Renal pelvis (tissue), 12 donors: ENCODE data around the gene TUT1. TPM values are rescaled to one million over a fixed set of nuclear protein-coding genes. Genes with fewer than 3 reads are reported as not detected.
A peak's percentile ranks its signal among the peaks of the same experiment; 100 is the strongest.
"Not testable (repeated sequence)": the region's sequence is repeated elsewhere in the genome, so short reads cannot be mapped to it uniquely, and the experiment has no call there.

Source experiments
- DNase-seq: peaks from one replicate; pipeline ENCODE4 v3.0.0-alpha.2; 2013
- long read RNA-seq, 16 experiments: transcript quantifications; one replicate each; lab custom pipeline, GENCODE V29; 2026
- polyA plus RNA-seq, 3 donors: library from polyadenylated mRNA; unstranded; fragments of 120-200 nt; gene quantifications; one replicate each; pipeline ENCODE4 v1.2.1, GENCODE V29; 2013; ENCODE audit not compliant: insufficient read length in 3 of 3

Gene TUT1
- polyA plus RNA-seq = 10 to 100 TPM; 22.1 to 30.2 (median 25.6) TPM
- long read RNA-seq, donor 1, partial matches to known transcripts = 0 of 3 reads
- long read RNA-seq, donor 1, other reads (novel, unspliced or antisense) = 0 of 3 reads
- long read RNA-seq, donor 2, transcript TUT1-202 (9 exons, 2,826 nt) = major isoform, 7 of 9 reads
- long read RNA-seq, donor 2, partial matches to known transcripts = 0 of 9 reads
- long read RNA-seq, donor 2, other reads (novel, unspliced or antisense) = 0 of 9 reads
- long read RNA-seq, donor 3, partial matches to known transcripts = 0 of 6 reads
- long read RNA-seq, donor 3, other reads (novel, unspliced or antisense) = 0 of 6 reads
- long read RNA-seq, donor 4, partial matches to known transcripts = 0 of 1 reads
- long read RNA-seq, donor 4, other reads (novel, unspliced or antisense) = 0 of 1 reads
- long read RNA-seq, donor 5, partial matches to known transcripts = 0 of 4 reads
- long read RNA-seq, donor 5, other reads (novel, unspliced or antisense) = 0 of 4 reads
- long read RNA-seq, donor 6, transcript TUT1-202 (9 exons, 2,826 nt) = major isoform, 8 of 11 reads
- long read RNA-seq, donor 6, partial matches to known transcripts = 0 of 11 reads
- long read RNA-seq, donor 6, other reads (novel, unspliced or antisense) = 0 of 11 reads
- long read RNA-seq, donor 7, transcript TUT1-202 (9 exons, 2,826 nt) = major isoform, 6 of 6 reads
- long read RNA-seq, donor 7, partial matches to known transcripts = 0 of 6 reads
- long read RNA-seq, donor 7, other reads (novel, unspliced or antisense) = 0 of 6 reads
- long read RNA-seq, donor 8, partial matches to known transcripts = 0 of 3 reads
- long read RNA-seq, donor 8, other reads (novel, unspliced or antisense) = 0 of 3 reads
- long read RNA-seq, donor 9, partial matches to known transcripts = 0 of 5 reads
- long read RNA-seq, donor 9, other reads (novel, unspliced or antisense) = 0 of 5 reads
- long read RNA-seq, donor 10, transcript TUT1-202 (9 exons, 2,826 nt) = major isoform, 5 of 5 reads
- long read RNA-seq, donor 10, partial matches to known transcripts = 0 of 5 reads
- long read RNA-seq, donor 10, other reads (novel, unspliced or antisense) = 0 of 5 reads
- long read RNA-seq, donor 11, partial matches to known transcripts = 0 of 1 reads
- long read RNA-seq, donor 11, other reads (novel, unspliced or antisense) = 0 of 1 reads
- long read RNA-seq, donor 12, partial matches to known transcripts = 0 of 9 reads
- long read RNA-seq, donor 12, other reads (novel, unspliced or antisense) = 0 of 9 reads
- long read RNA-seq, donor 13, partial matches to known transcripts = 0 of 6 reads
- long read RNA-seq, donor 13, other reads (novel, unspliced or antisense) = 0 of 6 reads
- long read RNA-seq, donor 14 = 0 reads
- long read RNA-seq, donor 15, transcript TUT1-202 (9 exons, 2,826 nt) = major isoform, 5 of 11 reads
- long read RNA-seq, donor 15, partial matches to known transcripts = 0 of 11 reads
- long read RNA-seq, donor 15, other reads (novel, unspliced or antisense) = 0 of 11 reads
- long read RNA-seq, donor 16, partial matches to known transcripts = 0 of 3 reads
- long read RNA-seq, donor 16, other reads (novel, unspliced or antisense) = 0 of 3 reads

GRCh38 chr11:62591448-62592145, at the start of gene TUT1:
Gene TUT1, minus strand, starts transcription at chr11:62591523. Its CDS starts 38 bp downstream, at chr11:62591485.
- DNase-seq = peak; percentile 99

DNA sequence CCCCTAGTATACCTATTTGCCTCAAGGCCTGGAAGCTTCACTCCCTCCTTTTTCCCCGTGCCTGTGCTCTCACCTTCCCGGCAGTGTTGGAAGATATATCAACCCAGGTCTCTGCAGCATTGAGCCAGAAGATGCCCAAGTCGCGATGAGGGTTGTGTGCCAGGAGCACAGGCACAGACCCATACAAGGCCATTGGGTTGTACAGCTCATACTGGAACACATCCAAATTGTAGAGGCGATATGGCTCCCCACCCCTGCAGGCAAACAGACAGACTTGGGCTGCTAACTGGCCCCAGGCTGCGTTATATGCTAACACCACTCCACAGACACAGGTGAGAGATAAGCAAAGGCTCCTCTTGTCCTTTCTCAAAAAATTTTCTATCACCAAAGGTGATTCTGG, 41.2 kb upstream of the TUT1 start:
- no peak for DNase-seq

GRCh38 chr11:62627713-62628112, 36.4 kb upstream of the TUT1 start:
- no peak for DNase-seq

DNA sequence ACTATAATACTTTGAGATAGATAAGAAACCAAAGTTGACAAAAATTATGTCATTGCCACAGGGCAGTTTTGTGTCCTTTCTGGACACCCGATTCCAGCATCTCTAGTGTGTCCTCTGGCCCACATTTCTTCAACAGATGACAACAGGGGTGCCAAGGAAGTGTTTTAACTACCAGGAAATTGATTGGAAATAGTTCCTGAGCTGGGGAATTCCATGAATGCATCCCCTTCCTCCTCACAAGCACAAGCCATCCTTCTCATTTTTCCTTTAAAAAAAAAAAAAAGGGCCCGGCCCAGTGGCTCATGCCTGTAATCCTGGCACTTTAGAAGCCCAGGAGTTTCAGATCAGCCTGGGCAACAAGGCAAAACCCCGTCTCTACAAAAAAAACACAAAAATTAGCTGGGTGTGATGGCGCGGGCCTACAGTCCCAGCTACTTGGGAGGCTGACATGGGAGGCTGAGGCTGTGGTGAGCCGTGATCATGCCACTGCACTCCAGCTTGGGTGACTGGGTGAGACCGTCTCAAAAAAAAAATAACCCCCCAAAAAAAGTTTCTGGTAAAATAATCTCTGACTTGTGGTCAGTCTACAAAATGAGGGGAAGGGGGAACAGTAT, 31.3 kb upstream of the TUT1 start:
- no peak for DNase-seq

- peak; percentile 96 for DNase-seq
Observed at GRCh38 chr11:62621567-62622470, 30.5 kb upstream of the TUT1 start, which contains the start of gene B3GAT3. Gene B3GAT3, minus strand, starts transcription at chr11:62621986. Its CDS starts 39 bp downstream, at chr11:62621947.

GRCh38 chr11:62621027-62621566, 29.8 kb upstream of the TUT1 start:
- no peak for DNase-seq

DNA sequence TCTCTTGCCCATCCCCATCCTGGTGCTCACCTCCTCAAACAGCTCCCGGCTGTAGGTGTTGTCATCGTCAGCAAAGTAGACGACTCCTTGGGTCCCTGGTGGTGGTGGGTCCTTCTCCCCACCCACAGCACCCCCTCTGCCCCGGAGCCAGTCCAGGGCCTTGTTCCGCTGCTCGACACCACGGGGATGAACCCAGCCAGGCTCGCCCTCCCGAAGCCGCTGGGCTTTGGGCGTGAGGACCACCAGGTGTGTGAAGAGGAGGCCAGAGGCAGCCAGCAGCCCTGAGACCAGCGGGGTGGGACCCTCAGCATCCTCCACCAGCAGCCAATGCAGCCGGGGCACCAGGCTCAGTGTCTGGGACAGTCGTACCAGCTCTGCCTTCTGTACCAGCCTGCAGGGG, 25.6 kb upstream of the TUT1 start:
- not testable (repeated sequence) for DNase-seq

DNA sequence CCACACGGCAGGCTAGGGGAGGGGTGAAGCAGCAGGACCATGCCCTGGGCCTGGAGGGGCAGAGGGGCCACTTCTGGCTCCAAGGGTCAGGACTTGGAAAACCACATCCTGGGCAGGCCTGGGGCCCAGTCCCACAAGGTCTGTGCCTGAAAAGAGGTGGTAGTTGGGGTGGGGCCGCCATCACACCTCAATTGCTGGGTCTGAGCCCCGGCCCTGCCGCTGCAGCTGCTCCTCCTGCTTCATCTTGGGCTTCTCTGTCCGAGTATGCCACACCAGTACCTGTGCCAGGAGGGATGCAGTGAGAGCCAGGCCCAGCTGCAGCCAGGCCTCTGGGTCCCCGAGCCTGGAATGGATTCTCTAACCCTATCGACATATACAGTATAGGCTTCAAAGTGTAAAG, 24.2 kb upstream of the TUT1 start:
- DNase-seq = no peak

DNA sequence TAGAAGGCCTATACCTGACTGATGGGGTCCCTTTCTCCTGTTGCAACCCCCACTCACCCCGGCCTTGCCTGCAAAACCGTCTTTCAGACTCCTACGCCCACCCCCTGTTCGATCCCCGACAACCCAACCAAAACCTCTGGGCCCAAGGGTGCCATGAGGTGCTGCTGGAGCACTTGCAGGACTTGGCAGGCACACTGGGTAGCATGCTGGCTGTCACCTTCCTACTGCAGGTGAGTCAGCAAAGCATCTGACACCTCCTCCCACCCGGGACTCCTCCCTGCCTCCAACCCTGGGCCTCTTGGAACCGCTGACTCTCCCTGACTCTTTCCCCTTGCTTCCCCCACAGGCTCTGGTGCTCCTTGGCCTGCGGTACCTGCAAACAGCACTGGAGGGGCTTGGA, 23.0 kb upstream of the TUT1 start:
- DNase-seq = no peak

DNA sequence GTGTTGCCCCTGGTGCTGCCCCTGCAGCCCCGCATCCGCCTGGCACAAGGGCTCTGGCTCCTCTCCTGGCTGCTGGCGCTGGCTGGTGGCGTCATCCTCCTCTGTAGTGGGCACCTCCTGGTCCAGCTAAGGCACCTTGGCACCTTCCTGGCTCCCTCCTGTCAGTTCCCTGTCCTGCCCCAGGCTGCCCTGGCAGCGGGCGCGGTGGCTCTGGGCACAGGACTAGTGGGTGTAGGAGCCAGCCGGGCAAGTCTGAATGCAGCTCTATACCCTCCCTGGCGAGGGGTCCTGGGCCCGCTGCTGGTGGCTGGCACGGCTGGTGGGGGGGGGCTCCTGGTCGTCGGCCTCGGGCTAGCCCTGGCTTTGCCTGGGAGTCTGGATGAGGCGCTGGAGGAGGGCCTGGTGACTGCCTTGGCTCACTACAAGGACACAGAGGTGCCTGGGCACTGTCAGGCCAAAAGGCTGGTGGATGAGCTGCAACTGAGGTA, 22.0 kb upstream of the TUT1 start:
- no peak for DNase-seq

GRCh38 chr11:62612366-62613290, 21.3 kb upstream of the TUT1 start, which contains the start of the genes EML3 and ROM1:
Gene EML3, minus strand, starts transcription at chr11:62612775. Its CDS starts 318 bp downstream, at chr11:62612457.
Gene ROM1, plus strand, starts transcription at chr11:62613257. Its CDS starts 25 bp downstream, at chr11:62613282.
- peak; percentile 78 for DNase-seq

- no peak for DNase-seq
Observed at GRCh38 chr11:62611705-62612365, 20.5 kb upstream of the TUT1 start.

DNA sequence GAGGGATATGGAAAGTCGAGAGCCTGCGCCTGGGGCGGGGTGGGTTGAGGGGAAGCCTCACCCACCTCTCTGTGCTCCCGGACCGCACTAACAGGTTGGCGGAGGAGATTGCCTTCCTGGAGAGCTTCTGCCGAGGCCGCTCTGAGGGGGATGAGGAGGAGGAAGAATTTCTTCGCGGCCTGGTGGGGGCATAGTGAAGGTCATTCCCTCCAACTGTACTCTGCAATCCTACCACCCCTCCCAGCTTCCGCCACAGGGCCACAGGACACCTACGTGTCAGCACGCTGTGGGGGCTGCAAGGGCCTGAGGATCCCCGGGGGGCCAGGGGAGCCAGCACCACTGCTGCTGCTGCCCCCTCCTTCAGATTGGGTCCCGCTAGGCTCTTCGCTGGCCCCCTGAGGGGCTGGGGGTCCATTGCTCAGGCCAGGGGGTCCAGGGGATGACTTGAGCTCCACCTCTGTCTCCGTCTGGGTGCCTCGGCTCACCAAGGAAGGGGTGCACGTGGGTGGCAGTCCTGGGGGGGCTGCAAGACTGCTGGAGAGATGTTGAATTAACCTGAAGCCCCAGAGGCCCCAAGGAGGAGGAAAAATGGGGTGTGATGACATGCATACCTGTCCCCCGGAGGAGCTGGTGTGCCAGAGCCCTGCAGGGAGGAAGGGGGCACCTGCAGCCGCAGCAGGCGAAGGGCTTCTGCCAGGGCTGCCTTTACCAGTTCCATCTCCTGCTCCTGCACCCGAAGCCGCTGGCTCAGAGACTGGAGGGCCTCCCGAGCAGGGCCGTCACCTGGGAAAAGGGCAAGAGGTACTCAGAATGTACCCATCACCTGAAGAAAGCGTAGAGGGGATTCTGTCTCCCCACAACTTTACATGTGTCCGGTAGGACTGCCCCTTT, 19.7 kb upstream of the TUT1 start:
- DNase-seq = no peak

- DNase-seq = no peak
Observed at GRCh38 chr11:62610403-62610802, 19.1 kb upstream of the TUT1 start.

- no peak for DNase-seq
Observed at GRCh38 chr11:62608776-62609175, 17.5 kb upstream of the TUT1 start.
